HepG2 (cell line): ENCODE measurements around the gene NSMCE1. TPM values are rescaled to one million over a fixed set of nuclear protein-coding genes. Genes with fewer than 3 reads are reported as not detected.

Source experiments
- ATF3 ChIP-seq: sonication (generic); formaldehyde crosslinking; IDR thresholded peaks from 2 replicates; pipeline ENCODE4 v1.4.0; 2020; ENCODE audit warnings: missing genetic modification reagents
- MAFG ChIP-seq: sonication (generic); formaldehyde crosslinking; IDR thresholded peaks from 2 replicates; pipeline ENCODE4 v1.5.1; 2020; ENCODE audit warnings: mild to moderate bottlenecking, missing genetic modification reagents
- MAFK ChIP-seq, 2 experiments: IDR thresholded peaks in 1 of 2; conservative IDR thresholded peaks in 1 of 2; 2 replicates each; pipeline ENCODE4 v1.6.1; 2011; ENCODE audit warnings: improper control_type of control experiment in 2 of 2, low read length in 2 of 2
- PAX8 ChIP-seq: sonication (generic); formaldehyde crosslinking; IDR thresholded peaks from 2 replicates; pipeline ENCODE4 v1.8.0; 2022; ENCODE audit warnings: mild to moderate bottlenecking, missing genetic modification reagents, borderline replicate concordance
- PITX1 ChIP-seq: sonication (generic); formaldehyde crosslinking; IDR thresholded peaks from 2 replicates; pipeline ENCODE4 v1.5.1; 2020; ENCODE audit warnings: mild to moderate bottlenecking, missing genetic modification reagents
- POLR2A ChIP-seq, 2 experiments: IDR thresholded peaks; 2 replicates each; pipeline ENCODE4 v1.6.1; 2011; ENCODE audit warnings: low read depth in 2 of 2, low read length in 2 of 2, mild to moderate bottlenecking in 1 of 2, moderate library complexity in 1 of 2; ENCODE audit not compliant: insufficient read depth in 1 of 2
- REPIN1 ChIP-seq: sonication (generic); formaldehyde crosslinking; IDR thresholded peaks from 2 replicates; pipeline ENCODE4 v1.8.0; 2022; ENCODE audit warnings: missing genetic modification reagents, low read depth, mild to moderate bottlenecking, borderline replicate concordance
- SETDB1 ChIP-seq: sonication (generic); formaldehyde crosslinking; IDR thresholded peaks from 2 replicates; pipeline ENCODE4 v1.5.1; 2020; ENCODE audit warnings: missing genetic modification reagents, mild to moderate bottlenecking, borderline replicate concordance
- SNAPC4 ChIP-seq: sonication (generic); formaldehyde crosslinking; IDR thresholded peaks from 2 replicates; pipeline ENCODE4 v1.4.0; 2020; ENCODE audit warnings: mild to moderate bottlenecking, missing genetic modification reagents
- TBX3 ChIP-seq: fragments of 450-650 bp; IDR thresholded peaks from 2 replicates; pipeline ENCODE4 v1.6.1; 2017; ENCODE audit warnings: antibody characterized with exemption, mild to moderate bottlenecking, inconsistent platforms, borderline replicate concordance
- ZNF280B ChIP-seq: sonication (generic); formaldehyde crosslinking; IDR thresholded peaks from 2 replicates; pipeline ENCODE4 v1.5.0; 2020; ENCODE audit warnings: missing genetic modification reagents, mild to moderate bottlenecking, borderline replicate concordance
- ZNF414 ChIP-seq: sonication (generic); formaldehyde crosslinking; IDR thresholded peaks from 2 replicates; pipeline ENCODE4 v1.5.0; 2020; ENCODE audit warnings: missing genetic modification reagents
- ZNF687 ChIP-seq: sonication (generic); formaldehyde crosslinking; IDR thresholded peaks from 2 replicates; pipeline ENCODE4 v1.5.1; 2020; ENCODE audit warnings: mild to moderate bottlenecking, missing genetic modification reagents, moderate library complexity
- ZNF7 ChIP-seq: IDR thresholded peaks from 2 replicates; pipeline ENCODE4 v1.6.1; 2016; ENCODE audit warnings: missing biosample characterization, missing genetic modification reagents
- polyA plus RNA-seq, 8 experiments: library from polyadenylated mRNA; depleted of rRNA in 3 of 8; stranded (reverse) in 7 of 8; unstranded in 1 of 8; fragments of >200 nt; fragmentation: Illumina TruSeq in 4 of 8; extraction: Trizol in 4 of 8; gene quantifications; 2 replicates each; pipeline versions ENCODE4 v1.2.1 to v1.2.3, GENCODE V29; 2011 to 2016; ENCODE audit warnings: low read depth in 4 of 8, missing spikeins in 1 of 8, mixed read lengths in 1 of 8; ENCODE audit not compliant: insufficient read depth in 1 of 8
- total RNA-seq, 5 experiments: library from RNA; depleted of rRNA; stranded (reverse); fragments of >200 nt; fragmentation: Illumina TruSeq; extraction: Trizol; gene quantifications; 2 replicates each; pipeline ENCODE4 v1.2.3, GENCODE V29; 2016; ENCODE audit warnings: low read depth in 1 of 5
- TF ChIP-seq, protein P1 (sequence below): sonication (generic); formaldehyde crosslinking; IDR thresholded peaks from 2 replicates; pipeline ENCODE4 v1.4.0; 2020; ENCODE audit warnings: missing genetic modification reagents

Gene NSMCE1
- total and polyA plus RNA-seq, 2 of the 13 experiments (the other 11 are each of a cell fraction or from before 2014, with no cell fraction given) = 42.7 to 52.9 TPM

- TF ChIP-seq ZNF687 (CRISPR knock-in tag) (peak; percentile 98), ZNF7 (CRISPR knock-in tag) (no peak), SNAPC4 (CRISPR knock-in tag) (no peak), PAX8 (CRISPR knock-in tag) (no peak; the same call in 1 of the 2 replicates), MAFK (conservative IDR thresholded peaks at IDR 0.05 in 1 of 2, IDR thresholded peaks at IDR 0.05 in 1 of 2; ENCODE audit: low read length in 2 of 2) (no peak), PITX1 (CRISPR knock-in tag) (peak; percentile 65; the same call in 1 of the 2 replicates), POLR2A (IDR thresholded peaks at IDR 0.05; ENCODE audit: insufficient read depth in 1 of 2, low read depth in 2 of 2, low read length in 2 of 2) (peak; percentile 87 to 93), ZNF414 (CRISPR knock-in tag) (peak; percentile 78), TBX3 (no peak), SETDB1 (CRISPR knock-in tag) (no peak), REPIN1 (CRISPR knock-in tag) (peak; percentile 40), MAFG (CRISPR knock-in tag) (no peak), ATF3 (no peak), ZNF280B (CRISPR knock-in tag) (peak; percentile 81; the same call in 1 of the 2 replicates)
- TF ChIP-seq, protein P1, sequence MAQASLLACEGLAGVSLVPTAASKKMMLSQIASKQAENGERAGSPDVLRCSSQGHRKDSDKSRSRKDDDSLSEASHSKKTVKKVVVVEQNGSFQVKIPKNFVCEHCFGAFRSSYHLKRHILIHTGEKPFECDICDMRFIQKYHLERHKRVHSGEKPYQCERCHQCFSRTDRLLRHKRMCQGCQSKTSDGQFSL (CRISPR knock-in tag) = no peak
Measured at GRCh38 chr16:27268376-27269299, at the start of gene NSMCE1 (continued).
